Large intestine (tissue), 3 donors: Measurements from ENCODE around the gene KRT28. TPM values are rescaled to one million over a fixed set of nuclear protein-coding genes. Genes with fewer than 3 reads are reported as not detected.
"Not testable (repeated sequence)": the region's sequence is repeated elsewhere in the genome, so short reads cannot be mapped to it uniquely, and the experiment has no call there.

Experiments used
- DNase-seq, 2 donors: peaks; one replicate each; pipeline versions ENCODE4 v3.0.0 to v3.0.0-alpha.2; 2013
- H3K27ac ChIP-seq: one replicate; pipeline ENCODE4 v1.5.1; 2013; ENCODE audit warnings: low read length
- H3K27me3 ChIP-seq: 2 replicates; pipeline ENCODE4 v1.6.1; 2013; ENCODE audit warnings: low read length; ENCODE audit not compliant: control insufficient read depth, insufficient read depth
- H3K36me3 ChIP-seq: 2 replicates; pipeline ENCODE4 v1.6.1; 2013; ENCODE audit warnings: low read length; ENCODE audit not compliant: control insufficient read depth, insufficient read depth
- H3K4me1 ChIP-seq: one replicate; pipeline ENCODE4 v1.6.1; 2013; ENCODE audit warnings: low read length; ENCODE audit not compliant: control insufficient read depth, insufficient read depth
- H3K4me3 ChIP-seq: one replicate; pipeline ENCODE4 v1.5.1; 2013; ENCODE audit warnings: low read length
- H3K9me3 ChIP-seq: one replicate; pipeline ENCODE4 v1.6.1; 2013; ENCODE audit warnings: mild to moderate bottlenecking, low read depth, low read length, moderate library complexity; ENCODE audit not compliant: control insufficient read depth
- WGBS: methylation state at CpG from one replicate; pipeline ENCODE4 v1.1.5; 2013; ENCODE audit warnings: low lambda C conversion rate; ENCODE audit not compliant: insufficient coverage; 5-methylcytosine and 5-hydroxymethylcytosine counted together
- polyA plus RNA-seq: library from polyadenylated mRNA; unstranded; fragments of 120-200 nt; gene quantifications from one replicate; pipeline ENCODE4 v1.2.1, GENCODE V29; 2013

The KRT28 gene
- polyA plus RNA-seq, 1 donor, result not detected

GRCh38 chr17:40818733-40819527 lies 19.2 kb upstream of the KRT28 start:
- Histone ChIP-seq H3K36me3 (peaks cover 8% of the 10 kb centered on the region), H3K4me3 (peak overlapping the region; percentile 72), H3K4me1 (no peaks in the 10 kb centered on the region), H3K9me3 (no peaks in the 10 kb centered on the region), H3K27me3 (no peaks in the 10 kb centered on the region), H3K27ac (peak overlapping the region; percentile 70)
- WGBS, result 45% methylated on average over 2 of the region's 73 CpGs
- peak; percentile 68 to 91 for DNase-seq

DNA sequence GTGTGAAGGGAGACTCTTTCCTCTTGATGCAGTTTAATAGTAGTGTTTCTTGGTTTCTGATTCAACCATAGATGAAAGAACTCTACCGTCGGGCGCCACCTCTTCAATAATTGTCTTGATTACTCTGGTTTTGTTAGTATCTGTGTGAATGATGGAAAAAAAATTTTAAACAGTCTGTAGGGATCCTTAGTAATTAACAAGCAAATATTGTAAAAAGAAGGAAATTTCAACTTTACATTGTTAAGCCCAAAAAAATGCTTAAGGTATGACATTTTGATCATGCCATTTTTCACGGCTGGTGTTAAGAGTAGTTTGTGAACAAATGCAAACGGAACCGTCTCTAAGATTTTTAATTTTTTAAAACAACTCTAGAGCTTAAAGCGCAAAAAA lies 18.6 kb upstream of the KRT28 start:
- Histone ChIP-seq H3K9me3 (no peaks in the 10 kb centered on the region), H3K36me3 (peaks cover 8% of the 10 kb centered on the region), H3K4me3 (peak overlapping the region; percentile 72), H3K4me1 (no peaks in the 10 kb centered on the region), H3K27me3 (no peaks in the 10 kb centered on the region), H3K27ac (peak overlapping the region; percentile 70)
- WGBS, result no CpG with 5 or more reads among the region's 7 CpGs
- DNase-seq, result no peak

- peaks cover 5% of the 10 kb centered on the region for H3K27me3 ChIP-seq
- H3K27ac ChIP-seq, result no peak overlapping the region
- no peak for DNase-seq
- H3K36me3 ChIP-seq, result peaks cover 8% of the 10 kb centered on the region
- no peak overlapping the region for H3K4me3 ChIP-seq
- 100% methylated on average over 1 of the region's 4 CpGs for WGBS
- no peaks in the 10 kb centered on the region for H3K9me3 ChIP-seq
- no peaks in the 10 kb centered on the region for H3K4me1 ChIP-seq
Observed at GRCh38 chr17:40817103-40817682, 17.4 kb upstream of the KRT28 start.

GRCh38 chr17:40816569-40816968 lies 16.8 kb upstream of the KRT28 start:
- Histone ChIP-seq H3K27me3 (peaks cover 6% of the 10 kb centered on the region), H3K9me3 (no peaks in the 10 kb centered on the region), H3K4me1 (no peaks in the 10 kb centered on the region), H3K4me3 (no peak overlapping the region), H3K36me3 (peaks cover 8% of the 10 kb centered on the region), H3K27ac (no peak overlapping the region)
- DNase-seq, result no peak
- no CpG with 5 or more reads among the region's 3 CpGs for WGBS

- no peaks in the 10 kb centered on the region for H3K4me1 ChIP-seq
- peaks cover 8% of the 10 kb centered on the region for H3K36me3 ChIP-seq
- no peak overlapping the region for H3K27ac ChIP-seq
- peaks cover 9% of the 10 kb centered on the region for H3K27me3 ChIP-seq
- no peak for DNase-seq
- 83% methylated on average over 1 of the region's 1 CpG for WGBS
- no peaks in the 10 kb centered on the region for H3K9me3 ChIP-seq
- no peak overlapping the region for H3K4me3 ChIP-seq
Observed at GRCh38 chr17:40815381-40815780, 15.6 kb upstream of the KRT28 start.

DNA sequence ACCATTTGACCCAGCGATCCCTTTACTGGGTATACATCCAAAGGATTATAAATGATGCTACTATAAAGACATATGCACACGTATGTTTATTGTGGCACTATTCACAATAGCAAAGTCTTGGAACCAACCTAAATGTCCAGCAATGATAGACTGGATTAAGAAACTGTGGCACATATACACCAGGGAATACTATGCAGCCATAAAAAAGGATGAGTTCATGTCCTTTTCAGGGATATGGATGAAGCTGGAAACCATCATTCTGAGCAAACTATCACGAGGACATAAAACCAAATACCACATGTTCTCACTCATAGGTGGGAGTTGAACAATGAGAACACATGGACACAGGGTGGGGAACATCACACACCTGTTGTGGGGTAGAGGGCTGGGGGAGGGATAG lies 14.9 kb upstream of the KRT28 start:
- peaks cover 10% of the 10 kb centered on the region for H3K27me3 ChIP-seq
- not testable (repeated sequence) for DNase-seq
- no CpG with 5 or more reads among the region's 3 CpGs for WGBS

DNA sequence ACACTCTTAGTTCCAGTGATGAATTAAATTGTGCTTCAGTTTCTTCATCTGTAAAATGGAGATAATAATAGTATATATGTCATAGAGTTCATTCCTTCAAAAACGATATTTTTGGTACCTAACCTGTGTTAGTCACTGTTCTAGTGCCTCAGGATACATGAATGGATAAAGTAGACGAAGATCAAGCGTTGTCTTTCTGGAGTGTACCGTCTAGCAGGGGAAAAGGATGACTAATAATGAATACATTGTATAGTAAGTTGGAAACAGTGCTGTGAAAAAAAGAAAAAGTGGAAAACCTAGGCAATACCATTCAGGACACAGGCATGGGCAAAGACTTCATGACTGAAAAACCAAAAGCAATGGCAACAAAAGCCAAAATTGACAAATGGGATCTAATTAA lies 14.0 kb upstream of the KRT28 start:
- Histone ChIP-seq H3K27me3 (peaks cover 16% of the 10 kb centered on the region), H3K4me1 (no peaks in the 10 kb centered on the region), H3K27ac (no peak overlapping the region), H3K9me3 (no peaks in the 10 kb centered on the region), H3K36me3 (peaks cover 8% of the 10 kb centered on the region), H3K4me3 (no peak overlapping the region)
- WGBS, result 40% methylated on average over 2 of the region's 4 CpGs
- DNase-seq, result no peak

More for the DNA sequence above, 14.9 kb upstream of the KRT28 start:
- not testable (repeated sequence) for H3K4me3 ChIP-seq, H3K36me3 ChIP-seq, H3K27ac ChIP-seq, H3K4me1 ChIP-seq, H3K9me3 ChIP-seq

- WGBS, result 90% methylated on average over 2 of the region's 3 CpGs
- Histone ChIP-seq H3K9me3 (no peaks in the 10 kb centered on the region), H3K27ac (no peak overlapping the region), H3K4me1 (no peaks in the 10 kb centered on the region), H3K36me3 (peaks cover 8% of the 10 kb centered on the region), H3K27me3 (peaks cover 19% of the 10 kb centered on the region), H3K4me3 (no peak overlapping the region)
- DNase-seq, result no peak
Observed at GRCh38 chr17:40812639-40813038, 12.9 kb upstream of the KRT28 start.

GRCh38 chr17:40810494-40810893 lies 10.7 kb upstream of the KRT28 start:
- Histone ChIP-seq H3K36me3 (no peaks in the 10 kb centered on the region), H3K27ac (no peak overlapping the region), H3K4me1 (no peaks in the 10 kb centered on the region), H3K27me3 (peaks cover 38% of the 10 kb centered on the region), H3K9me3 (no peaks in the 10 kb centered on the region), H3K4me3 (no peak overlapping the region)
- WGBS, result 53% methylated on average over 2 of the region's 6 CpGs
- DNase-seq, result no peak

DNA sequence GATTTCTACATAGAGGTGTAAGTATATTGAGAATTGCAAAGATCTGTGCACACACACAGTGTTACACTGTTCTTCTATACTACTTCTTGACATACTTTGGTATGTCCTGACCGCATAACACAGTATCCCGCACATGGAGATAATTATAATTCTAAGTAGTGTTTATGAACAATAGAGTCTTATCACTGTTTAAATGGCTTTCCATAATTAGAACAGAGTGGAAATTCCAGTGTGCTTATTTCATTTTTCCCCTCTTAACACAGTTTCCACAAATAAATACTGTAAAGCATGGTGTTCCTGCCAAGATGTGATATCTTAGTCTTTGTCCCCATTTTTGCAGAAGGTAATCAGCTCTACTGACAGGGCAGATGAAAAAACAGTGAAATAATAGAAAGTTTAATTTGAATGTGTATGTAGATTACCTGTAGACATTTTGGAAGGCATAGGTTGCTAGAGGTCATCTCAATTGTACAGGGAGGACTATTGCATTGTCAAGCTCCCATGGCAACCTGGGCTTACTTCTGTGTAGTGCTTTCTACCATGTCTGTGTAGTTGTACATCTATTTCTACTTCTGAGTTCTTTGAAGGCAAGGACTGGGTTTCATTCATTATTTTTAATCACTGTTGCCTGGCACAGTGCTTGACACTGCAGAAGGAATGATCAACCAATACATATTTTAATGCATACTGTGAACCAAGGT lies 10.1 kb upstream of the KRT28 start:
- H3K27me3 ChIP-seq, result peaks cover 40% of the 10 kb centered on the region
- no CpG with 5 or more reads among the region's 2 CpGs for WGBS
- no peak overlapping the region for H3K4me3 ChIP-seq
- no peaks in the 10 kb centered on the region for H3K4me1 ChIP-seq
- no peak overlapping the region for H3K27ac ChIP-seq
- no peaks in the 10 kb centered on the region for H3K9me3 ChIP-seq
- H3K36me3 ChIP-seq, result no peaks in the 10 kb centered on the region
- DNase-seq, result no peak
